ENCODE measurements around the gene MT1HL1. TPM values are rescaled to one million over a fixed set of nuclear protein-coding genes. Genes with fewer than 3 reads are reported as not detected.
"Not testable (repeated sequence)": the region's sequence is repeated elsewhere in the genome, so short reads cannot be mapped to it uniquely, and the experiment has no call there.

The MT1HL1 gene
- total RNA-seq, 1 donor from 2014 or later: not detected

DNA sequence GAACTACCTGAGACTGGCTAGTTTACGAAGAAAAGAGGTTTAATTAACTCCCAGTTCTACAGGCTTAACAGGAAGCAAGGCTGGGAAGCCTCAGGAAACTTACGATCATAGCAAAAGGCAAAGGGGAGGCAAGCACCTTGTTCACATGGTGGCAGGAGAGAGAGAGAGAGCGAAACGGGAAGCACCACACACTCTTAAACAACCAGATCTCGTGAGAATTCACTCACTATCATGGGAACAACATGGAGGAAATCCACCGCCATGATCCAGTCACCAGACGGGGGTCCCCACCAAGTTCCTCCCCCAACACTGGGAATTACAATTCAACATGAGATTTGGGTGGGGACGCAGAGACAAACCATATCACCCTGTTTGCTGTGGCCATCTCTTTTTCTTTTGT, 11.8 kb downstream of the MT1HL1 start:
- H3K4me1 Mint-ChIP-seq (ENCODE audit: unreplicated experiment): no peaks in the 10 kb centered on the region
- no peak for DNase-seq (ENCODE audit: extremely low spot score, unreplicated experiment)
- H3K27me3 Mint-ChIP-seq (ENCODE audit: unreplicated experiment): no peaks in the 10 kb centered on the region
- TF ChIP-seq, protein P1, sequence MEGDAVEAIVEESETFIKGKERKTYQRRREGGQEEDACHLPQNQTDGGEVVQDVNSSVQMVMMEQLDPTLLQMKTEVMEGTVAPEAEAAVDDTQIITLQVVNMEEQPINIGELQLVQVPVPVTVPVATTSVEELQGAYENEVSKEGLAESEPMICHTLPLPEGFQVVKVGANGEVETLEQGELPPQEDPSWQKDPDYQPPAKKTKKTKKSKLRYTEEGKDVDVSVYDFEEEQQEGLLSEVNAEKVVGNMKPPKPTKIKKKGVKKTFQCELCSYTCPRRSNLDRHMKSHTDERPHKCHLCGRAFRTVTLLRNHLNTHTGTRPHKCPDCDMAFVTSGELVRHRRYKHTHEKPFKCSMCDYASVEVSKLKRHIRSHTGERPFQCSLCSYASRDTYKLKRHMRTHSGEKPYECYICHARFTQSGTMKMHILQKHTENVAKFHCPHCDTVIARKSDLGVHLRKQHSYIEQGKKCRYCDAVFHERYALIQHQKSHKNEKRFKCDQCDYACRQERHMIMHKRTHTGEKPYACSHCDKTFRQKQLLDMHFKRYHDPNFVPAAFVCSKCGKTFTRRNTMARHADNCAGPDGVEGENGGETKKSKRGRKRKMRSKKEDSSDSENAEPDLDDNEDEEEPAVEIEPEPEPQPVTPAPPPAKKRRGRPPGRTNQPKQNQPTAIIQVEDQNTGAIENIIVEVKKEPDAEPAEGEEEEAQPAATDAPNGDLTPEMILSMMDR (IDR thresholded peaks at IDR 0.05): no peak
- peaks cover 14% of the 10 kb centered on the region for H3K9me3 Mint-ChIP-seq (ENCODE audit: unreplicated experiment)
- H3K36me3 Mint-ChIP-seq (ENCODE audit: unreplicated experiment): no peaks in the 10 kb centered on the region
- H3K4me3 Mint-ChIP-seq (ENCODE audit: unreplicated experiment): no peak overlapping the region
- no peak overlapping the region for H3K27ac Mint-ChIP-seq (ENCODE audit: unreplicated experiment)

DNA sequence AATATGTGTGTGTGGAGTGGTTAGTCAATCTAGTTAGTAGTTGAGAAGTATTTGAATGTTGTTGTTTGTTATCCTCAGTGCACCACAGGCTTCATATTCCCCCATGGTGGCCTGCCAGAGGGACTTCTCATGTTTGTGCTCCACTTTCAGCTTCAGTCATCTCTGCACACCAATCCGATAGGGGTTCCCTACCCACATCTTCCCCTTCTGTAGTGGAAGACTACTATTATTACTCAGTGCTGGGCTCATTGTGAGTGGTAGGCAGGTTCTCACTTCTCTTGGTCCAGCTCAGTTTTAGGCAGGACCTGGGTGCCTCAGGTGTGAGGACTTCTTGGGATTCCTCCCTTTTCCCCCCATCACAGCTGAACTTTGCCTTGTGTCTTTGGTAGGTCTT, 14.2 kb downstream of the MT1HL1 start:
- no peak for DNase-seq (ENCODE audit: extremely low spot score, unreplicated experiment)
- Mint-ChIP-seq H3K36me3 (ENCODE audit: unreplicated experiment) (no peaks in the 10 kb centered on the region), H3K4me3 (ENCODE audit: unreplicated experiment) (no peak overlapping the region), H3K4me1 (ENCODE audit: unreplicated experiment) (no peaks in the 10 kb centered on the region), H3K9me3 (ENCODE audit: unreplicated experiment) (peaks cover 23% of the 10 kb centered on the region), H3K27me3 (ENCODE audit: unreplicated experiment) (no peaks in the 10 kb centered on the region), H3K27ac (ENCODE audit: unreplicated experiment) (no peak overlapping the region)
- TF ChIP-seq, protein P1 (IDR thresholded peaks at IDR 0.05): no peak

DNA sequence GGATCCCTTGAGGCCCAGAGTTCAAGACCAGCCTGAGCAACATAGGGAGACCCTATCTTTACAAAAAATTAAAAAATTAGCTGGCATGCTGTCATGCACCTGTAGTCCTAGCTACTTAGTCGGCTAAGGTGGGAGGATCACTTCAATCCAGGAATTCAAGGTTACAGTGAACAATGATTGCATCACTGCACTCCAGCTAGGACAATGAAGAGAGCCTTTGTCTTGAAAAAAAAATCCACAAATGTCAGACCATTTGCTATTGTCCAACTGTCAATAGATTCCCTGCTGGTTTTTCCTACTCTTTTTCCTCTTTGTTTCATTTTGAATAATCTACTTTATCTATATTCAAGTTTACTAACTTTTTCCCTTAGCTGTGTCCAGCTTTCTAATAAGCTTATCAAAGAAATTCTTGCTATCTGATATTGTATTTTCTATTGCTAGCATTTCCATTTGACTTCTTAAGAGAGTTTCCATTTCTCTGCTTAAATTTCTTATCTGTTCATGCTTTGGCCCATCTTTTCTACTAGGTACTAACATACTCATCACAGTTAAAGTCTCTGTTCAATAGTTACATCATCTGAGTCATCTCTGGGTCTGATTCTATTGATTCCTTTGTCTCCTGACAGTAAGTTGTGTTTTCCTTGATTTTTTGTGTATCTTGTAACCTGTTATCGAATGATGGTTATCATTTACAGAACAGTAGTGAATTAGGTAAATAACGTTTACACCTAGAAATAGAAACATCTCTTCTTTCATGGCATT, 14.8 kb downstream of the MT1HL1 start:
- no peaks in the 10 kb centered on the region for H3K4me1 Mint-ChIP-seq (ENCODE audit: unreplicated experiment)
- TF ChIP-seq, protein P1 (IDR thresholded peaks at IDR 0.05): no peak
- no peak overlapping the region for H3K27ac Mint-ChIP-seq (ENCODE audit: unreplicated experiment)
- H3K9me3 Mint-ChIP-seq (ENCODE audit: unreplicated experiment): peaks cover 23% of the 10 kb centered on the region
- H3K36me3 Mint-ChIP-seq (ENCODE audit: unreplicated experiment): no peaks in the 10 kb centered on the region
- no peak overlapping the region for H3K4me3 Mint-ChIP-seq (ENCODE audit: unreplicated experiment)
- DNase-seq (ENCODE audit: extremely low spot score, unreplicated experiment): no peak
- H3K27me3 Mint-ChIP-seq (ENCODE audit: unreplicated experiment): no peaks in the 10 kb centered on the region

DNA sequence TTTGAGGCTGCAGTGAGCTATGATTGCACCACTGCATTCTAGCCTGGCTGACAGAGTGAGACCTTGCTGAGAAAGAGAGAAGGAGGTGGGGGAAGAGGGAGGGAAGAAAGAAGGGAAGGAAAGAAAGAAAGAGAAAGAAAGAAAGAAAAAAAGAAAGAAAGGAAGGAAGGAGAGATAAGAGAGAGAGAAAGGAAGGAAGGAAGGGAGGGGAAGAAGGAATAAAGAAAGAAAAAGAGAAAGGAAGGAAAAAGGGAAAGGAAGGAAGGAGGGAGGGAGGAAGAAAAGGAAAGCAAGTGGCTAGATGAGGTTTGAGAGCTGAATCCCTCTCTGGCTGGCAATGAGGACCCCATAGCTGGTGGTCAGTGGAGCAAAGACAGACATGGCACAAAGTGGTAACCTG, 20.4 kb downstream of the MT1HL1 start:
- Mint-ChIP-seq H3K27me3 (ENCODE audit: unreplicated experiment) (no peaks in the 10 kb centered on the region), H3K4me3 (ENCODE audit: unreplicated experiment) (no peak overlapping the region), H3K9me3 (ENCODE audit: unreplicated experiment) (peaks cover 18% of the 10 kb centered on the region), H3K36me3 (ENCODE audit: unreplicated experiment) (no peaks in the 10 kb centered on the region), H3K27ac (ENCODE audit: unreplicated experiment) (no peak overlapping the region), H3K4me1 (ENCODE audit: unreplicated experiment) (no peaks in the 10 kb centered on the region)
- no peak for DNase-seq (ENCODE audit: extremely low spot score, unreplicated experiment)
- TF ChIP-seq, protein P1 (IDR thresholded peaks at IDR 0.05): no peak

DNA sequence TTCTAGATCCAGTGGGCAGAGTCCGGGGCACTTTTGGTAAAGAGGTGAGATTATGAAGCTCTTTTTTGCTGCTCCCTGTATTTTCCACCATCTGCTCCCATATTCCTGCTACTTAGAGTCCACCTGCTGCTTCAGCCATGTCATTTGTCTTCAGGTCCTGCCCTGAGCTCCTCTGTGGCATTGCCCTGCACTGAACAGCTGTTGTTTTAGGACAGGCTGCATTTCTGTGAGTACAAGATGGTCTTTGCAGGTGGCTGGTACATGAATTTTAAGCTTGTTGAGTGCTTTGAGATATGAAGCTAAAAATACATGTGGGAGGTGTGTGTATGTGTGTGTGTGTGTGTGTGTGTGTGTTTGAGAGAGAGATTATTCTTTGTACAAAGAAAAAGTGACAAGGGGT, 21.9 kb downstream of the MT1HL1 start:
- H3K36me3 Mint-ChIP-seq (ENCODE audit: unreplicated experiment): no peaks in the 10 kb centered on the region
- no peak overlapping the region for H3K27ac Mint-ChIP-seq (ENCODE audit: unreplicated experiment)
- H3K4me3 Mint-ChIP-seq (ENCODE audit: unreplicated experiment): no peak overlapping the region
- no peak for DNase-seq (ENCODE audit: extremely low spot score, unreplicated experiment)
- H3K4me1 Mint-ChIP-seq (ENCODE audit: unreplicated experiment): no peaks in the 10 kb centered on the region
- TF ChIP-seq, protein P1 (IDR thresholded peaks at IDR 0.05): no peak
- peaks cover 15% of the 10 kb centered on the region for H3K9me3 Mint-ChIP-seq (ENCODE audit: unreplicated experiment)
- H3K27me3 Mint-ChIP-seq (ENCODE audit: unreplicated experiment): no peaks in the 10 kb centered on the region

DNA sequence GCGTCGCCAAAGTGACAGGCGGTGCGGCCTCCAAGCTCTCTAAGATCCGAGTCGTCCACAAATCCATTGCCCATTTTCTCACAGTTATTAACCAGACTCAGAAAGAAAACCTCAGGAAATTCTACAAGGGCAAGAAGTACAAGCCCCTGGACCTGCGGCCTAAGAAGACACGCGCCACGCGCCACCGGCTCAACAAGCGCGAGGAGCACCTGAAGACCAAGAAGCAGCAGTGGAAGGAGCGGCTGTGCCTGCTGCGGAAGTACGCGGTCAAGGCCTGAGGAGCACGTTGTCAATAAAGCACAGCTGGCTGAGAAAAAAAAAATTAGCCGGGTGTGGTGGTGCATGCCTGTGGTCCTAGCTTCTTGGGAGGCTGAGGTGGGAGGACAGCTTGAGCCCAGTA, 22.8 kb downstream of the MT1HL1 start:
- DNase-seq (ENCODE audit: extremely low spot score, unreplicated experiment); H3K4me1 Mint-ChIP-seq (ENCODE audit: unreplicated experiment); H3K4me3 Mint-ChIP-seq (ENCODE audit: unreplicated experiment); H3K36me3 Mint-ChIP-seq (ENCODE audit: unreplicated experiment); H3K27me3 Mint-ChIP-seq (ENCODE audit: unreplicated experiment); H3K27ac Mint-ChIP-seq (ENCODE audit: unreplicated experiment): not testable (repeated sequence)
- peaks cover 13% of the 10 kb centered on the region for H3K9me3 Mint-ChIP-seq (ENCODE audit: unreplicated experiment)
